HG03442 (cell line): Measurements from ENCODE around the gene GALNT2.

Experiments used
- ATAC-seq: cut with Tn5 transposase; IDR thresholded peaks from one replicate; pipeline ENCODE4 v1.9.1; 2021; ENCODE audit warnings: mild to moderate bottlenecking, moderate library complexity; ENCODE audit not compliant: unreplicated experiment

The GALNT2 gene

DNA sequence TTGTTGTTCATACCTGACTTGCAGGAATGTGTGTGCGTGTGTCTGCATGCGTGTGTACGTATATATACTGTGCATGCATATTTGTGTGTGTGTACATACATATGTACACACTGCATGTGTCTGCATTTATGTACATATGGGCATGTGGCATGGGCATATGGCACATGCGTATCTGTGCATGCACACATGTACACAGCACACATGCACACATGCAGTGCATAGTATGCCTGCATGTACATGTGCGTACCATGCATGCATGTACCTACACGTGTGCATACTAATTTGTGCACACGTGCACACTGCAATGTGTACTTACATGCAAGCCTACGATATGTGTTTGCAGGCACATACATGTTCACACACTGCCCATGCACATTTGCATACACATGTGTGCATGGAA is 43.9 kb downstream of the GALNT2 start:
- no peak for ATAC-seq

- ATAC-seq: no peak
Measured at GRCh38 chr1:230112131-230112701, 45.2 kb downstream of the GALNT2 start.

GRCh38 chr1:230112782-230113181 is 45.7 kb downstream of the GALNT2 start:
- no peak for ATAC-seq

DNA sequence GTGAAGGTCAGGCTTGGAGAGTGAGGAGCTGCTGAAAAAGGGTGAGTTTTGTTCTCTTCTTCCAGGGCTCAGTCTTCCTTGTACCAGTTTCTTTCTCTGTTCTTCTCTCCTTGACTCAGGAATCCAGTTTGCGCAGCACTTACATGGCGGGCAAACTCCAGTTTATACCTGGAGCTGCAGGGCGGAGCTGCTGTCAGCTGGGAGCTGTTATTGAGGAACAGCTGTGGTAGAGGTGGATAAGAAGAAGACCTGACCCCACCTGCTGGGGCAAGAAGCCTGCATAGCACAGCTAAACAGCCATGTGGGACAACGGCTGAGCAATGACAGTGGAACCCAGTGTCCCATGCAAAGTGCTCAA is 46.2 kb downstream of the GALNT2 start:
- ATAC-seq: no peak

DNA sequence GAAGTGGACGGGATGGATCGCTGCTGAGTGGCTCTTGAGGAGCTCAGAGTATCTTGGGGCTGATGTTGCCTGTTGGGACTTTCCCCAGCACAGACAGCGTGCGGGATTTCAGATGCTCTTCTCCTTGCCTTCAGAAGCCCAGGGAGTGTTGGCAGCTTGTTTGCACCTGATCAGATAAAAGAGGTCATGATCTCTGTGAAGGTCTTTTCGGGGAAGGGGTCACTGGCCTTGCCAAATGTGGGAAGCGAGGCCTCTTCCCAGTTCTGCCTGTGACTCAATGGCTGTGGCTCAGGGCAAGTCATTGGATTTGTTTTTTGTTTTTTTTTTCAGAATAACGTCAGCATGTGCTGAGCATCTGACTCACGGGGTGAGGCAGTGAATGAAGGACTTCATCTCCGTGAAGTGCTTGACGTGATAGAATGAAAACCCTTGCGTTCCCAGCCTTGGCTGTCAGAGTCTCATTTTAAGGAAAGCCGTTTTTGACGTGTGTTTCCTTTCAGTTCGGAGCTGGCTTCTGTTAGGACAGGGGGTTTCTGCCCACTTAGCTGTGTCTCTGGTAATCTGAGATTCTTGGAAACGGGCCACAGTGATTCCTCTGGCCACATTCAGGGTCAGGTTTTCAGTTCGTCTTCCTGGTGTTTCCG is 46.7 kb downstream of the GALNT2 start:
- no peak for ATAC-seq

GRCh38 chr1:230114237-230114651 is 47.2 kb downstream of the GALNT2 start:
- ATAC-seq: no peak

DNA sequence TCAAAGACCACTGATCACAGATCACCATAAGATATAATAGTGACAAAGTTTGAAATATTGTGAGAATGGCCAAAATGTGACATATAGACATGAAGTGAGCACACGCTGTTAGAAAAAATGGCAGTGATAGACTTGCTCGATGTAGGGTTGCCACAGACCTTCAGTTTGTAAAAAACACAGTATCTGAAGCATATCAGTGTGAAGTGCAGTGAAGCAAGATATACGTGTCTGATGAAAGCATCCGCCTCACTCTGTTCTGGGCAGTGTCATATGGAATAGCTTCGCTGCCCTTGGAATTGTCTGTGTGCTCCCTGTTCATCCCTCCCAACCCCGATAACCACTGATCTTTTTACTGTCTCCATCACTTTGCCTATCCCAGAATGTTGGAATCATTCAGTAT is 50.7 kb downstream of the GALNT2 start:
- ATAC-seq: no peak

GRCh38 chr1:230119340-230119739 is 52.3 kb downstream of the GALNT2 start:
- ATAC-seq: no peak

GRCh38 chr1:230120289-230120920 is 53.4 kb downstream of the GALNT2 start:
- no peak for ATAC-seq

- ATAC-seq: no peak
Measured at GRCh38 chr1:230120921-230121381, 53.9 kb downstream of the GALNT2 start.

GRCh38 chr1:230121950-230122349 is 54.9 kb downstream of the GALNT2 start:
- ATAC-seq: no peak

GRCh38 chr1:230122366-230123279 is 55.6 kb downstream of the GALNT2 start:
- no peak for ATAC-seq

DNA sequence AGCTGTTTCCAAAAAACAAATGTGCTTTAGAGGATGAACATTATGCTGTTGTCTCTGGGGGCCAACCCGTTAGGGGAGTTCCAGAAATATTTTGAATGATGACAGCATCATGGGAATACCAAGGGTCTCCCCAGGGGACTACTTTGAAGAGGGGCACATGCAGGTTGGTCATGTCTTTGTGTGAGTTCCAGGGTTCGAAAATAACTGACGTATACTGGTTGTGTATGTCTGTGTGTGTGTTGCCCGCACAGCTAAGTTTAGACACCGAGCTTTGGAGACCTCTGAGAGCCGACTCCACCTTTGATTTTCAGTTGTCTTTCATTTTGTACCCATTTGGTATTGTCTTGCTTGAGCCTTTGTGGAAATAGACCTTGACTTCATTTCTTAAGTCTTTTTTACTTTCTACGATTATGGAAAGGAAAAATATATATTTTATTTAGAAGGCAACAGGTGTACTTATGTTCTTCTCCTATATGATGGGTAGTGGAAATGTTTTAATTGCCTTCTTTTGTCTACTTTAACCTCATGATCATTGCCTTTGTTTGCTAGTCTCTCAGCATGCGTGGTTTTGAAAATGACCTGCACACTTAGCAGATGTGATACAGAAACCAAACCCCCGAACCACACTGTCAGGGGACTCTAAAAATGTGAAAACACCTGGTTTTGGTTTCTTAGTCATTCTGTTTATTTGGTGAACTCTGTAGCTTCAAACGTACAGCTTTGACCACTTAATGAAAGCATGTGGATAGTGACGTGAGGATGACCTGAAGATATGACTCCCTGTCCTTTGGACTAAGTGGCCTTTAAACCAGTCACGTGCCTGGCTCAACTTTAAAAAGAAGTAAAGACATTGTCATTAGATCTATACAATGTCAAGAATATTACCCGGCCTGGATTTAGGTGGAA is 56.5 kb downstream of the GALNT2 start:
- ATAC-seq: peak; percentile 81

DNA sequence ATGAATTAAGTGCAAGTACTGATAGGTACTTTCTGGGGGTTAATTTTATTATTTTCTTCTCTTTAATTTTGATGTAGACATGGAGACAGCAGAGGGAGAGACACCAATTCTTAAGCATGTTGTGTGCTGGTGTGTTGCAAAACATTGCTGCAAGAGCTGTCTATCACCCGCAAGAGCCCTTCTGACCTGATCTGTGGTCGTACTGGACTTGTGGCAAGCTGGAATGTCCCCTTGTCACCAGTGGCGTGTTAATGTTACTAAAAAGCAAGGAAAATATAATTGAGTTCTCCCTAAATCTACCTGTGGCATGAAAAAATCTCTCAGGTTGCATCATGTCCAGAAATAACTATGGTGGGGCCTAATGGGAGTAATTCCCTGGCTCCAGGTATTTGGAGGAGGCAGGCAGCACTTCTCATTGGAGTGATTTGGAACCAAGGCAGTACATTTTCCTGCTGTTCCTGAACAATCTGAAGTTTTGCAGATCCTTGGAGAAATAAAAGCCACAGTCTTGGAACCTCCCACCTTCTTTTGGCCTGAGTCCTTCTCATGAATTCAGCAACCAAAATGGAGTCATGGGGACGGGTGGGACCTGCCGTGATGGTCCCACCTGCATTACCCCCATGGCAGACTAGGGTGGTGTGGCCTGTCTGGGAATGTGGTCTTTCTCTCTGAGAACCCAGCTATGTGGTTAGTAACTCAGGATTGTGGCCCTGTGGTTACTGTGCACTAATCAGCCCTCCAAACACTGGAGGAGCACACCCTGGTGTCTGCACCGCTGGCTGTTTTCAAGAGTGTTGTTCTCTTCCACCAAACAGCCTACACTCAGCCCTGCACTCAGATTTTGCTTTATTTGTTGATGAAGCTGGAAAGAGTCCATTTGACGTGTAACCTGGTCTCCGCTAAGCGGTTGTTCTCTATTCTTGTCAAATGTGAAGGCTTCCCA is 57.4 kb downstream of the GALNT2 start:
- ATAC-seq: no peak

GRCh38 chr1:230125141-230125540 is 58.1 kb downstream of the GALNT2 start:
- no peak for ATAC-seq

- ATAC-seq: no peak
Measured at GRCh38 chr1:230125640-230126528, 58.8 kb downstream of the GALNT2 start.

- no peak for ATAC-seq
Measured at GRCh38 chr1:230126529-230127104, 59.6 kb downstream of the GALNT2 start.
